Measurements from ENCODE around the gene TXNIP. TPM values are rescaled to one million over a fixed set of nuclear protein-coding genes. Genes with fewer than 3 reads are reported as not detected.
A peak's percentile ranks its signal among the peaks of the same experiment; 100 is the strongest.

Gene TXNIP
- total and polyA plus RNA-seq, 2 donors (not counting 1 experiment from before 2014, with no cell fraction given): 542 to 1,651 TPM

DNA sequence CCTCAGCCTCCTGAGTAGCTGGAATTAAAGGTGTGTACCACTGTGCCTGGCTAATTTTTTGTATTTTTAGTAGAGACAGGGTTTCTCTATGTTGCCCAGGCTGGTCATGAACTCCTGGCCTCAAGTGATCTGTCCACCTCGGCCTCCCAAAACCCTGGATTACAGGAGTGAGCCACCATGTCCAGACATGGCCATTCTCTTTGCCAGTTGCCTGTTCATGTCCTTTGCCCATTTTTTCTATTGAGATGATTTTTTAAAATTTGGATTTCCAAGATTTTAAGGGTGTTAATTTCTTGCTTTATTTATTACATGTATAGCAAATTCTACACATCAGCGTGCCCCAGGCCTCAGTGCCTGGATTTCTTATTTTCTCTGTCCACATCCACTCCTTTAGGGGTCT is 29.1 kb downstream of the TXNIP start:
- H3K4me3 ChIP-seq (ENCODE audit: control extremely low read depth in 1 of 5, extremely low read depth in 1 of 5, insufficient read depth in 1 of 5, low read depth in 2 of 5, low read length in 4 of 5): no peak overlapping the region
- POLR2A ChIA-PET: interaction anchor here (1.1 kb wide), 1 partner anchor 122 kb away, joined by 3 read pairs; the partner anchor contains the start of gene NUDT17
- H3K9me3 ChIP-seq (ENCODE audit: control extremely low read depth in 1 of 3, control insufficient read depth in 2 of 3, insufficient read depth in 1 of 3, low read length in 2 of 3): peaks cover 0 to 7% (median 6%) of the 10 kb centered on the region in 3 donors
- 100% methylated on average over 1 of the region's 2 CpGs for WGBS (ENCODE audit: insufficient coverage)
- Mint-ChIP-seq H3K27me3 (no peaks in the 10 kb centered on the region), H3K27ac (no peak overlapping the region), H3K4me1 (peaks cover 37% of the 10 kb centered on the region), H3K9me3 (ENCODE audit: insufficient read depth) (no peaks in the 10 kb centered on the region), H3K4me3 (no peak overlapping the region)
- H3K4me2 ChIP-seq (replicated peaks; ENCODE audit: low read depth, low read length, poor library complexity, severe bottlenecking): no peak overlapping the region
- peaks cover 0 to 2% of the 10 kb centered on the region in 2 experiments for H3K36me3 ChIP-seq (replicated peaks in 1 of 2; ENCODE audit: control extremely low read depth in 1 of 2, control insufficient read depth in 1 of 2, extremely low read depth in 1 of 2, insufficient read depth in 2 of 2, low read length in 1 of 2)
- H3K27ac ChIP-seq (ENCODE audit: low read length in 2 of 2): no peak overlapping the region
- no peaks in the 10 kb centered on the region for H4K20me1 ChIP-seq (ENCODE audit: control insufficient read depth, insufficient read depth, low read length, poor library complexity, severe bottlenecking)
- peaks cover 22 to 23% of the 10 kb centered on the region in 2 donors for H3K4me1 ChIP-seq (ENCODE audit: control insufficient read depth in 2 of 2, insufficient read depth in 2 of 2, low read length in 2 of 2)
- peaks cover 82% of the 10 kb centered on the region for H3K79me2 ChIP-seq (ENCODE audit: control insufficient read depth, insufficient read depth, low read length)
- no peak overlapping the region for H2AFZ ChIP-seq (ENCODE audit: insufficient read depth, low read depth, low read length, poor library complexity, severe bottlenecking)
- ATAC-seq (ENCODE audit: low read depth): no peak
- intact Hi-C loops (cut with micrococcal nuclease): no loop called here
- no peak overlapping the region for H3K9ac ChIP-seq (ENCODE audit: low read length)
- no peak for DNase-seq
- TF ChIP-seq EZH2 (IDR thresholded peaks at IDR 0.05; ENCODE audit: borderline replicate concordance, insufficient read depth, low read depth, low read length, poor library complexity, severe bottlenecking): no peak
- TF ChIP-seq, protein P1, sequence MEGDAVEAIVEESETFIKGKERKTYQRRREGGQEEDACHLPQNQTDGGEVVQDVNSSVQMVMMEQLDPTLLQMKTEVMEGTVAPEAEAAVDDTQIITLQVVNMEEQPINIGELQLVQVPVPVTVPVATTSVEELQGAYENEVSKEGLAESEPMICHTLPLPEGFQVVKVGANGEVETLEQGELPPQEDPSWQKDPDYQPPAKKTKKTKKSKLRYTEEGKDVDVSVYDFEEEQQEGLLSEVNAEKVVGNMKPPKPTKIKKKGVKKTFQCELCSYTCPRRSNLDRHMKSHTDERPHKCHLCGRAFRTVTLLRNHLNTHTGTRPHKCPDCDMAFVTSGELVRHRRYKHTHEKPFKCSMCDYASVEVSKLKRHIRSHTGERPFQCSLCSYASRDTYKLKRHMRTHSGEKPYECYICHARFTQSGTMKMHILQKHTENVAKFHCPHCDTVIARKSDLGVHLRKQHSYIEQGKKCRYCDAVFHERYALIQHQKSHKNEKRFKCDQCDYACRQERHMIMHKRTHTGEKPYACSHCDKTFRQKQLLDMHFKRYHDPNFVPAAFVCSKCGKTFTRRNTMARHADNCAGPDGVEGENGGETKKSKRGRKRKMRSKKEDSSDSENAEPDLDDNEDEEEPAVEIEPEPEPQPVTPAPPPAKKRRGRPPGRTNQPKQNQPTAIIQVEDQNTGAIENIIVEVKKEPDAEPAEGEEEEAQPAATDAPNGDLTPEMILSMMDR (IDR thresholded peaks at IDR 0.05): no peak
- CTCF ChIA-PET: interaction anchor here (0.7 to 5.6 kb wide), 6 partner anchors 9 to 1276 kb away, joined by 3 to 82 read pairs (median 4); partner anchors contain the start of genes LIX1L and RBM8A
- H3K27me3 ChIP-seq (replicated peaks in 1 of 4; ENCODE audit: control extremely low read depth in 1 of 4, control insufficient read depth in 3 of 4, insufficient read depth in 4 of 4, low read length in 3 of 4): no peaks in the 10 kb centered on the region

DNA sequence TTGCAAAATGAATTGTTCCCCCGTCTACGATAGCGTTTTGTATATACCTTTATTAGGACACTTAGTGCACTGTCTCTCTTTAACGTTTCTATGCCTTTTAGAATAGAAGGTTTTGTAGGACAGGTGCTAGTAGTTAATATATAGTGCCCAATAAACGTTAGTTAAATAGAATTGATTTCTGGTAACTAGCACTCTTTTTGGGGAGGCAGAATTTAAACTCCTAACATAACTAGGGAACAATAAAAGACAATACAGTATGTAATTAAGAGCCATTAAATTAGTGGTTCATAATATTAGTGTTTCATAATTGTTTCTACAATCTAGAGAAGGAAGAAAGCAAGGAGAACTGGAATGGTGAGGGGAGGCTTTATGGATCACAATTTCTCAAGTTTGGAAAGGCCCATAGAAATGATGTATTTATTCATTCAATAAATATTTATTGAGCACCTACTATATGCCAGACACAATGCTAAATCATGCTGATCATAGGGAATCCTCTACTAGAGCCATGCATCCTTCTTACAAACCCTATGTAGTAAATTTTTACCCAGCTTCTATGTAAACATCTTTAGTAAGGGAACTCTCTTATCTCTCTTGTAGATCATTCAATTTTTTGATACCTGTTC is 31.1 kb downstream of the TXNIP start:
- Histone ChIP-seq H3K4me1 (ENCODE audit: control insufficient read depth in 2 of 2, insufficient read depth in 2 of 2, low read length in 2 of 2) (peaks cover 26 to 43% of the 10 kb centered on the region in 2 donors), H3K36me3 (replicated peaks in 1 of 2; ENCODE audit: control extremely low read depth in 1 of 2, control insufficient read depth in 1 of 2, extremely low read depth in 1 of 2, insufficient read depth in 2 of 2, low read length in 1 of 2) (peaks cover 0 to 2% of the 10 kb centered on the region in 2 experiments), H3K4me3 (ENCODE audit: control extremely low read depth in 1 of 5, extremely low read depth in 1 of 5, insufficient read depth in 1 of 5, low read depth in 2 of 5, low read length in 4 of 5) (peak overlapping the region; percentile 54 to 91 (median 87)), H3K79me2 (ENCODE audit: control insufficient read depth, insufficient read depth, low read length) (peaks cover 78% of the 10 kb centered on the region), H4K20me1 (ENCODE audit: control insufficient read depth, insufficient read depth, low read length, poor library complexity, severe bottlenecking) (no peaks in the 10 kb centered on the region), H3K9ac (ENCODE audit: low read length) (peak overlapping the region; percentile 77), H3K27me3 (replicated peaks in 1 of 4; ENCODE audit: control extremely low read depth in 1 of 4, control insufficient read depth in 3 of 4, insufficient read depth in 4 of 4, low read length in 3 of 4) (no peaks in the 10 kb centered on the region), H3K9me3 (ENCODE audit: control extremely low read depth in 1 of 3, control insufficient read depth in 2 of 3, insufficient read depth in 1 of 3, low read length in 2 of 3) (peaks cover 0 to 7% (median 6%) of the 10 kb centered on the region in 3 donors), H3K4me2 (replicated peaks; ENCODE audit: low read depth, low read length, poor library complexity, severe bottlenecking) (peak overlapping the region; percentile 89), H2AFZ (ENCODE audit: insufficient read depth, low read depth, low read length, poor library complexity, severe bottlenecking) (peak overlapping the region; percentile 89), H3K27ac (ENCODE audit: low read length in 2 of 2) (peak overlapping the region; percentile 59 to 85)
- peak overlapping the region; percentile 97 for H3K27ac Mint-ChIP-seq
- ATAC-seq (ENCODE audit: low read depth): no peak
- H3K27me3 Mint-ChIP-seq: no peaks in the 10 kb centered on the region
- DNase-seq: no peak
- POLR2A ChIA-PET: interaction anchor here (0.6 to 3.5 kb wide), 10 partner anchors 8 to 119 kb away, joined by 4 to 43 read pairs (median 7); partner anchors contain the start of genes NUDT17, PIAS3 and RBM8A
- TF ChIP-seq, protein P1 (IDR thresholded peaks at IDR 0.05): no peak
- TF ChIP-seq EZH2 (IDR thresholded peaks at IDR 0.05; ENCODE audit: borderline replicate concordance, insufficient read depth, low read depth, low read length, poor library complexity, severe bottlenecking): no peak
- H3K4me3 Mint-ChIP-seq: peak overlapping the region; percentile 95
- H3K9me3 Mint-ChIP-seq (ENCODE audit: insufficient read depth): no peaks in the 10 kb centered on the region
- H3K4me1 Mint-ChIP-seq: peaks cover 52% of the 10 kb centered on the region
- intact Hi-C loops (cut with micrococcal nuclease): no loop called here
- CTCF ChIA-PET: interaction anchor here (0.6 to 5.6 kb wide), 15 partner anchors 14 to 120 kb away, joined by 3 to 82 read pairs (median 6); partner anchors contain the start of genes ANKRD35, ITGA10, NUDT17 and PIAS3
- no CpG with 5 or more reads among the region's 5 CpGs for WGBS (ENCODE audit: insufficient coverage)

Data from B cell (primary cell).